IPS-20b (cell line): ENCODE results near the gene TAGLN.
"Not testable (repeated sequence)": the region's sequence is repeated elsewhere in the genome, so short reads cannot be mapped to it uniquely, and the experiment has no call there.

Source experiments
- H3K27ac ChIP-seq: one replicate; pipeline ENCODE4 v1.5.1; 2013; ENCODE audit warnings: low read length
- H3K27me3 ChIP-seq: 2 replicates; pipeline ENCODE4 v1.6.1; 2013; ENCODE audit warnings: mild to moderate bottlenecking, low read length, inconsistent platforms; ENCODE audit not compliant: insufficient read depth
- H3K36me3 ChIP-seq: 2 replicates; pipeline ENCODE4 v1.6.1; 2013; ENCODE audit warnings: low read depth, mild to moderate bottlenecking, inconsistent platforms, low read length, moderate library complexity; ENCODE audit not compliant: insufficient read depth
- H3K4me1 ChIP-seq: 2 replicates; pipeline ENCODE4 v1.6.1; 2013; ENCODE audit warnings: mild to moderate bottlenecking, control low read depth, inconsistent platforms, low read length, moderate library complexity; ENCODE audit not compliant: insufficient read depth
- H3K4me3 ChIP-seq: 2 replicates; pipeline ENCODE4 v1.5.1; 2013; ENCODE audit warnings: mild to moderate bottlenecking, low read length, inconsistent platforms
- H3K9ac ChIP-seq: 2 replicates; pipeline ENCODE4 v1.6.1; 2013; ENCODE audit warnings: low read depth, mild to moderate bottlenecking, inconsistent platforms, low read length, moderate library complexity
- H3K9me3 ChIP-seq: 2 replicates; pipeline ENCODE4 v1.6.1; 2013; ENCODE audit warnings: mild to moderate bottlenecking, low read depth, low read length, inconsistent platforms; ENCODE audit not compliant: insufficient read depth

The TAGLN gene

DNA sequence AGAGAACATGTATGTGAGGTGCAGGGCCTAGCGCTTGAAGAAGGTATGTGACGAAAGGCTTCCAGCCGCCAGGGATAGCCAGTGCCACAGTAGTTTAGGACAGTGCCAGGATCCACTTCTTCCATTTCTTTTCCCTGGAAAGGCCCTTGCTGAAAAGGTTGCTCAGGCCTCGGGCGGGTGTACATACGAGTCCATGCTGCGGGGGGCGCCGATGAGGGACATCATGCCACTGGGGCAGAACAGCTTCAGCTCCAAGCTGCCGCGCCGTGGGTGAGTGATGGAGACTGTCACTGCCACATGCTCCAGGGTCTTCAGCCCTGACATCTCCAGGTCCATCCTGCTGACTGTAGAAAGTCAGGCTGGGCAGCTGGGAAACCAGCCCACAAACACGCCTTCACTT lies 9.5 kb downstream of the TAGLN start:
- peaks cover 26% of the 10 kb centered on the region for H3K36me3 ChIP-seq
- H3K9me3 ChIP-seq, H3K27ac ChIP-seq, H3K27me3 ChIP-seq, H3K4me1 ChIP-seq, H3K4me3 ChIP-seq, H3K9ac ChIP-seq: not testable (repeated sequence)

DNA sequence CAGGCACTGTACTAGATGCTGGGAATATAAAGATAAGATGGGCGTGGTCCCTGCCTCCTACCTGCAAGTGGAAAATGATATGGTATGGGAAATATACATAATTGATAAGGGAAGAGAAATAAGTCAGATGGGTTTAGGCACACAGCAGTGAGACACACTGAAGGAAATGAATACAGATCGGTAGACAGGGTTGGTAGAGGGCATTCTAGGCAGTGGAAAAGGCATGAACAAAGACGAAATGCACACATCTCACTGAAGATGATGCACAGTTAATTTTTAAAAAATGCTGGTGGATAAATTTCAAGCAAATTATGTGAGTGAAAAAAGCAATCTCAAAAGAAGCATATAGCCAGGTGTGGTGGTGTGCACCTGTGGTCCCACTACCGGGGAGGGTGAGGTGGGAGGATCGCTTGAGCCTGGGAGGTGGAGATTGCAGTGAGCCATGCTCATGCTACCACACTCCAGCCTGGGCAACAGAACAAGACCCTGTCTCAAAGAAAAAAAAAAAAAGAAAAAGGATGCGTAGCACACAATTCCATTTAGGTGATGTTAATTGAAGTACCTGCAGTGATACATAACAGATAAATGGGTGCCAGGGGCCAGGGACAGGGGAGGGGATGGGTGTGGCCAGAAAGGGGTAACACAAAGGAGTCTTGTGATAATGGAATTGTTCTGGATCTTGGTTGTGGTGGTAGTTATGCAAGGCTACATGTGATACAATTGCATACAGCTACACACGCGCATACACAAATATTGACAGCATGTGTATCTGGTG lies 10.4 kb downstream of the TAGLN start:
- not testable (repeated sequence) for H3K27me3 ChIP-seq, H3K9me3 ChIP-seq, H3K27ac ChIP-seq, H3K4me1 ChIP-seq, H3K9ac ChIP-seq, H3K4me3 ChIP-seq
- peaks cover 18% of the 10 kb centered on the region for H3K36me3 ChIP-seq

DNA sequence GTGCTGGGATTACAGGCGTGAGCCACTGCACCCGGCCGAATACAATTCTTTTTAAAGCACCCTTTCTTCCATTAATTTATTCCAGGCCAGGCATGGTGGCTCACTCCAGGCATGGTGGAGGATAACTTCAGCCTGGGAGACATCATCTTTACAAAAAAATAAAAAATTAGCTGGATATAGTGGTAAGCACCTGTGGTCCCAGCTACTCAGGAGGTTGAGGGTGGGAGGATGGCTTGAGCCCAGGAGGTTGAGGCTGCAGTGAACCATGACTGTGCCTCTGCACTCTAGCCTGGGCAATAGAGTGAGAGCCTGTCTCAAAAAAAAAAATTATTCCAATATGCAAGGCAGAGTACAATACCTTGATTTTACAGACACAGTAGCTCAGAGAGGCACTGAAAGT lies 11.4 kb downstream of the TAGLN start:
- Histone ChIP-seq H3K27me3 (no peaks in the 10 kb centered on the region), H3K9me3 (no peaks in the 10 kb centered on the region), H3K9ac (no peak overlapping the region), H3K4me1 (no peaks in the 10 kb centered on the region), H3K27ac (no peak overlapping the region), H3K36me3 (peaks cover 9% of the 10 kb centered on the region; the same call in 1 of the 2 replicates), H3K4me3 (no peak overlapping the region)

DNA sequence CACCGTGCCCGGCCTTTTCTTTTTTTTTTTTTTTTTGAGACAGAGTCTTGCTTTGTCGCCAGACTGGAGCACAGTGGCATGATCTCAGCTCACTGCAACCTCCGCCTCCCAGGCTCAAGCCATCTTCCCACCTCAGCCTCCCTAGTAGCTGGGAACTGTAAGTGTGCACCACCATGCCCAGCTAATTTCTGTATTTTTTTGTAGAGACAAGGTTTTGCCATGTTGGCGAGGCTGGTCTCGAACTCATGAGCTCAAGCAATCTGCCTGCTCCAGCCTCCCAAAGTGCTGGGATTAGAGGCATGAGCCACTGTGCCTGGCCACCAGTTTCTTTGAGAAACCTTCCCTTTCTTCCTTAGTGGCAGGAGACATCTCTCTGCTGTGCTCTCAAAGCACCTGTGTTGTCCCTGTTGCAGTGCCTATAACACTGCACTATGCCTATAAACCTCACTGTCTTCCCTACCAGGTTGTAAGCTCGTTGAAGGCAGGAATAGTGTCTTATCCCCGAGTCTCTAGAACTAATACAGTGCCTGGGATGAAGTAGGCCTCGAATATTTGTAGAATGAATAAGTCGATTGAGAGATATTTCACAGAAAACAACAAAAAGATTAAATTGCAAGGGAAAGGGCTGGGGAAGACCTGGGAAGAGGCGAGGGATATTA lies 13.7 kb downstream of the TAGLN start:
- no peaks in the 10 kb centered on the region for H3K27me3 ChIP-seq
- H3K9ac ChIP-seq = no peak overlapping the region
- H3K4me3 ChIP-seq = no peak overlapping the region
- H3K9me3 ChIP-seq = no peaks in the 10 kb centered on the region
- H3K4me1 ChIP-seq = no peaks in the 10 kb centered on the region
- H3K27ac ChIP-seq = no peak overlapping the region
- H3K36me3 ChIP-seq = peaks cover 27% of the 10 kb centered on the region

DNA sequence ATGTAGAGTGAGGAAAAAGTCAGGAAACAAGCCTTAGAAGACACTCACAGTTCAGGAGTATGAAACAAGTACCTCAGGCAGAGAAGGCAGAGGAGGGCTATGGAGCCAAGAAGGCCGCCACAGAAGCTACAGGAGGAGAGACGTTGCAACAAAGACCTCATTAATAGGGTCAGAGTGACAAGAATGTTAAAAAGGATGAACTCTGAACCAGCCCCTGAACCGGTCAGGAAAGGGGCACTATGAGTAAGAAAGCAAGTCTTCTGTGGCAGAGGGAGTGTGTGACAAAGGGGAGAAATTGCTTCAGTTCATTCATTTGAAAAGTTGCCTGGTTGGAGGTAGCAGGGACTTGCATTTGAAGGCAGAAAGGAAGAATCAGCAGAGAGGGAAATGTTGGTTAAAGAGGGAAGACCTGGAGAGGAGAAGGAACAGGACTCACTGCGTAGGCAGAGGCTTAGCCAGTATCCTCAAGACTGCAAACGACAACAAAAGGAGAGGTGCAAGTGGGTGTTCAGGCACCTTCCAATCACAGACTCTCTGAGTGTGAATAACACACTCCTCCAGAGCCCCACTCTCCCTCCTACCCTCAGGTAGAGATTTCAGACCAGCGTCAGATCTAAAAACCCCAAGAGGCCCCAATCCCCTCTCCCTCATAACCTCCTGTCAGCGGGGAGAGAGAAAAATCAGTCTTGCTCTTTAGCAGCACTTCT lies 15.4 kb downstream of the TAGLN start:
- H3K27me3 ChIP-seq = no peaks in the 10 kb centered on the region
- H3K36me3 ChIP-seq = peaks cover 45% of the 10 kb centered on the region
- no peak overlapping the region for H3K27ac ChIP-seq
- no peak overlapping the region for H3K9ac ChIP-seq
- no peaks in the 10 kb centered on the region for H3K4me1 ChIP-seq
- no peaks in the 10 kb centered on the region for H3K9me3 ChIP-seq
- no peak overlapping the region for H3K4me3 ChIP-seq

DNA sequence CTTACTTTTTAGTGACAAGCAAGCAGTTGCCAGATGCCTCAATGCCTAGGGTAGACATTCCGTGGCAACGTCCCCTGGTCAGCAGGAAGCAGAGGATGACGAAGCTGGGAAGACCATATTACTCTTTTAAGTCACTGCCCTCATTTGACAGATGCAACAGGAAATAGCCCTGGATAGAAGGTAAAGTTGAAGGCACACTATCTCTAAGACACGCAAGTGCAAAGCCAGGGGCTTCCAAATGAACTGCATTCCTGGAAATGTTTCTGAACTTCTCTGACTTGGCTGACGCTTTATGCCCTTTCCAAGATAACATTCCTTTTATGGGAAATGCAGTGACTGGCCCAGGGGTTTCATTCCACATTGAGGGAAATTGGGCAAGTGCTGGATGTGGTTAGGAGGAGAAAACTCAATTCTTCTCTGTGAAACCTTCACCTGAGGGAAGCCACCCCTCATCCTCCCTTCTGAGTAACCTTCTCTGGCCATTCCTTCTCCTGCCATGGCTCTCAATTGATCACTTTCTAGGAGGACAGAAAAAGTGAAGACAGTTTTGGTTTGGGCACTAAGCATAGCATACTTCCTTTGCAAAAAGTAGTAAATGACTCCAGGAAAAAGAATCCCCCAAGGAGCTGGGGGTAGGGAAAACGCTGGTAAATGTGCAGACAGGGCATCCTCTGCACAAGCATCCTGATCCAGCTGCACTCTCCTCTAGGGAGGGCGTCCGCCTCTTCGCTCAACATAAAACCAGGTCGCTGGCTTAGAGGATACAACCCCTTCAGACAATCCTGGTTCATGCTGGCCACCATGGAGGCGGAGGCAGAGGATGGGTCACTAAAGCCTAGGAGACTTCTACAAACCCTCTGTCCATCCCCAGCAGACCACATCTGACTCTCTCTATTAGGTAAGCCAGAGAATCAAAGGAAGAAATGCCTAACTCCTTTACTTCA lies 18.2 kb downstream of the TAGLN start:
- Histone ChIP-seq H3K9ac (no peak overlapping the region), H3K27ac (no peak overlapping the region), H3K4me3 (no peak overlapping the region), H3K36me3 (peaks cover 56% of the 10 kb centered on the region), H3K4me1 (no peaks in the 10 kb centered on the region), H3K9me3 (no peaks in the 10 kb centered on the region), H3K27me3 (no peaks in the 10 kb centered on the region)

DNA sequence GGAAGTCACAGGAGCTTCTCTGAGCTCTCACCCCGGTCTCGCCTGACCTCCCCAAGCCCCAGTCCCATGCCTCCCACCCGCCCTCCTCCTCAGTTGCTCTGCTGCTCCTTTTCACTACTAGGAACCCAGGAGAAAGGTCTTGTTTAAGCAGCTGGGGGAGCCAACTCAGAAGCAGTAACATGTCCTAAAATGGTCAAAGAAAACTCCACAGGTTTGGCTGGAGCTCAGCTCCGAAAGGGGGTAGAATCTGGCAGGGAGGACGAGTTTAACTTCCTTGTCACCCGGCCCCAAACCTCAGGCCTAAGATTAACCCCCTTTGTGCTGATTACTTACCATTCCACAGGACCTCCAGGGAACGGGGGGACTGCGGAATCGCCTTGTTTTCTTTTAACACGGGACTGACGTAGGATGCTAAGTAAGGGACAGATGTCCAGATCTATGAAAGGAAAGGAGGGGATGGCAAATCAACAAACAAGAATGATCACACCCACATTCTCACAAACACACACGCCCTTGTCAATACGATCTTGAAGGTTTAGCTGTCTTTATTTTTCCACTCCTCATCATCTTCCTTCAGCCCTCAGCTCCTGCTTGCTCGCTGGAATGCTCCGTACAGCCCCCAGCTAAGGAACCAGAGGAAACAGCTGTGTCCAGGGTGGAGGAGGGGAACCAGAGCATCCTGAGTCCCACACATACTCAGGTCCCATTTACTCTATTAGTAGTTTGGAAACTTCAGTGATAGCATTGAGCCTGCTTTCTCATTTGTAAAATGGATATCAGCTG lies 19.2 kb downstream of the TAGLN start:
- Histone ChIP-seq H3K27me3 (no peaks in the 10 kb centered on the region), H3K9me3 (no peaks in the 10 kb centered on the region), H3K27ac (no peak overlapping the region), H3K4me3 (no peak overlapping the region), H3K9ac (no peak overlapping the region), H3K36me3 (peaks cover 59% of the 10 kb centered on the region), H3K4me1 (no peaks in the 10 kb centered on the region)

DNA sequence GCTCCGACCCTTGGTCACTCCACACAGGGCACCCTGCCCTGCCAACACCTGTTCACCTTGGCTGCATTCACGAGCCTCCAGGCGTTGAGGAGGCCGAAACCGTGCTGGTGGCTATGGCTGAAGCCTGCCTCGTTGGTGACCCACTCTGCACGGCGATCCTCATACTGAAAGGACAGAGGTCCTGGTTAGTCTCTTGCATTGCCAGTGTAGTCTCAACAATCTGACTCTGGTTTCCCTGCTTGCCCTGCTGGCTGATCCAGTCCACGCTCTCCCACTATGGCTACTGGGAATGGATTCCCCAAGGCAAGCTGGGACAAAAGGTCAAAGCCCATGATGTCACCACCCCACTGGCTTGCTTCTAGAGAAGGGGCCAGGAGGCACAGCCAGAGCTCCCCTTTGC lies 19.8 kb downstream of the TAGLN start:
- H3K4me3 ChIP-seq = no peak overlapping the region
- peaks cover 62% of the 10 kb centered on the region for H3K36me3 ChIP-seq
- no peak overlapping the region for H3K27ac ChIP-seq
- no peaks in the 10 kb centered on the region for H3K4me1 ChIP-seq
- no peaks in the 10 kb centered on the region for H3K9me3 ChIP-seq
- no peak overlapping the region for H3K9ac ChIP-seq
- no peaks in the 10 kb centered on the region for H3K27me3 ChIP-seq

DNA sequence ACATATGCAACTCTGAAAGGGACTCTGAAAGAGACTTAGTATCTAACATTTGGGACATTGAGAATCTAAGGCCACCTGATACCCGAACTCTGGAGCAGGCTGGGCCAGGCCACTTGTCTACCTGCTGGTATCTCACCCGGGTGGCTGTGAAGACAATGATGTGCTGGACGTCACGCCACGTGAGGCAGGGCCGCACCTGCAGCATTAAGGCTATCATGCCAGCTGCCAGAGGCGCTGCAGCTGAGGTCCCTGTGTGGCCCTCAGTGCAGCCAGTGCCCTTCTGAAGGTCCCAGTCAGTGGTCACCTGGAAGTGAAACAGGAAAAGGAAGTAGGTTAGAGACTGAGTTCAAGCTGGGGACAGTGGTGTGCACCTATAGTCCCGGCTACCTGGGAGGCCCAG lies 20.3 kb downstream of the TAGLN start:
- H3K27ac ChIP-seq = no peak overlapping the region
- no peaks in the 10 kb centered on the region for H3K4me1 ChIP-seq
- H3K9ac ChIP-seq = no peak overlapping the region
- no peaks in the 10 kb centered on the region for H3K27me3 ChIP-seq
- H3K36me3 ChIP-seq = peaks cover 66% of the 10 kb centered on the region
- no peaks in the 10 kb centered on the region for H3K9me3 ChIP-seq
- H3K4me3 ChIP-seq = no peak overlapping the region

DNA sequence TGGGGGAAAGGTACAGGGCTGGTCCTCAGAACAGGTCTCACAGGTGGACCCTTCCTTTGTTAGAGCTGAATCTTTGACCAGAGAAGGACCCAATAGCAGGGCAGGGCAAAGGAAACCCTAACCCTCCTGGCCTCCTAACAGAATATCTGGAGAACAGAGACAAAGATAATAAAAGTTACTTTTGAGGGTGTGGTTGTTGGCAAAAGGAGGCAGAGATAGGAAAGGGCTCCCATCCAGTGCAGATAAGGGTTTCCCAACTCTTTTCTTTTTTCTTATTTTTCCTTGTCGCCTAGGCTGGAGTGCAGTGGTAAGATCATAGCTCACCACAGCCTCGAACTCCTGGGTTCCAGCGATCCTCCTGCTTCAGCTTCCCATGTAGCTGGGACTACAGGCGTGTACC lies 20.8 kb downstream of the TAGLN start:
- H3K4me1 ChIP-seq = no peaks in the 10 kb centered on the region
- no peaks in the 10 kb centered on the region for H3K27me3 ChIP-seq
- no peak overlapping the region for H3K27ac ChIP-seq
- no peaks in the 10 kb centered on the region for H3K9me3 ChIP-seq
- peaks cover 66% of the 10 kb centered on the region for H3K36me3 ChIP-seq
- H3K4me3 ChIP-seq = no peak overlapping the region
- no peak overlapping the region for H3K9ac ChIP-seq

DNA sequence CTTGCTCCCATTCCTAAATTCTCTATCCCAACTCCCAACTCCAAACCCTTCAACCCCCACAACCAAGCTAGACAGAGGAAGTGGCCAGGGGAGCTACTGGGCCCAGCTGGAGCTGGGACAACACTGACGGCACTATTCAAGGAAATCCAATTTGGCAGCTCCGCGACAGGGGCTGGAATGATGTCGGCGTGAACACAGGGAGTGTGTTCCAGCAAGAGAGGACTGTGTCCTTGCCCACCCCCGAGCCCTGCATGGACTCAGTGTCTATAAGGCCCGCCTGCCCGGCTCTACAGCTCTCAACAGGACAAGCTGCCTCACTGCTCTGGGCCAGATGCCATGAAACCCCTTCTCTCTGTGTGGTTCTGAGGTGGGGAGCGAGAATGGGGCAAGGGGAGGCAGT lies 21.4 kb downstream of the TAGLN start:
- H3K9ac ChIP-seq = no peak overlapping the region
- peaks cover 70% of the 10 kb centered on the region for H3K36me3 ChIP-seq
- H3K27me3 ChIP-seq = no peaks in the 10 kb centered on the region
- no peaks in the 10 kb centered on the region for H3K4me1 ChIP-seq
- no peaks in the 10 kb centered on the region for H3K9me3 ChIP-seq
- H3K27ac ChIP-seq = no peak overlapping the region
- H3K4me3 ChIP-seq = no peak overlapping the region
